PFSK-1 (cell line): Measurements from ENCODE around the gene TNFRSF11A.

Source experiments
- FOXP2 ChIP-seq: optimal IDR thresholded peaks from 2 replicates; pipeline ENCODE3; 2011; ENCODE audit warnings: borderline replicate concordance, control low read depth, inconsistent platforms; ENCODE audit not compliant: insufficient read depth; ENCODE audit errors: extremely low read length, extremely low read depth
- POLR2AphosphoS5 ChIP-seq: IDR thresholded peaks from 2 replicates; pipeline ENCODE4 v1.6.1; 2012; ENCODE audit warnings: low read depth, mild to moderate bottlenecking, control low read depth, low read length, moderate library complexity
- SIN3A ChIP-seq: IDR thresholded peaks from 2 replicates; pipeline ENCODE4 v1.6.1; 2012; ENCODE audit warnings: mild to moderate bottlenecking, low read length, moderate library complexity, borderline replicate concordance; ENCODE audit not compliant: insufficient read depth
- TAF1 ChIP-seq: IDR thresholded peaks from 2 replicates; pipeline ENCODE4 v1.6.1; 2012; ENCODE audit warnings: low read length, control low read depth, borderline replicate concordance; ENCODE audit not compliant: insufficient read depth
- TF ChIP-seq, protein P1 (sequence below), 2 experiments: IDR thresholded peaks; 2 replicates each; pipeline versions ENCODE4 v1.6.1 to v1.8.0; 2011 to 2012; ENCODE audit warnings: low read depth in 2 of 2, low read length in 2 of 2, control low read depth in 1 of 2, inconsistent platforms in 1 of 2, mild to moderate bottlenecking in 1 of 2, moderate library complexity in 1 of 2; ENCODE audit not compliant: insufficient read depth in 1 of 2

The TNFRSF11A gene

DNA sequence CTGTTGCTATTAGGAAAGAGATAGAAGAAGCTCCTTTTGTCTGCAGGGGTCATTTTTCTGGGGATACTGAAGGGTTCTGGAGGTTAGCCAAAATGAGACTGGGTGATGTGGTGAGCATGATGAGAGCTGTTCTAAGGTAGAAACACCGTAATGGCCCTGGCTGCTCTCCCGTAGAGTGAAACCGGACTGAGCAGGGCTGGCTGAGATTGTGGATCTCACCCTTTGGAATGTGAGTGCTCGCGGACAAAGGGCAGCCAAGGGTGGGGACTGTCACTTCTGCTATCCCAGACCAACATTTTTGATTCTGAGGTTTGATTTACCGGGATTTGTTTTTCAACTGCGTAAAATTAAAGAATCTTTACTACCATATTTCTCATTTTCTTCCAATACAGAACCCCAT, 36.2 kb downstream of the TNFRSF11A start:
- no peak for TF ChIP-seq FOXP2
- TF ChIP-seq, protein P1, sequence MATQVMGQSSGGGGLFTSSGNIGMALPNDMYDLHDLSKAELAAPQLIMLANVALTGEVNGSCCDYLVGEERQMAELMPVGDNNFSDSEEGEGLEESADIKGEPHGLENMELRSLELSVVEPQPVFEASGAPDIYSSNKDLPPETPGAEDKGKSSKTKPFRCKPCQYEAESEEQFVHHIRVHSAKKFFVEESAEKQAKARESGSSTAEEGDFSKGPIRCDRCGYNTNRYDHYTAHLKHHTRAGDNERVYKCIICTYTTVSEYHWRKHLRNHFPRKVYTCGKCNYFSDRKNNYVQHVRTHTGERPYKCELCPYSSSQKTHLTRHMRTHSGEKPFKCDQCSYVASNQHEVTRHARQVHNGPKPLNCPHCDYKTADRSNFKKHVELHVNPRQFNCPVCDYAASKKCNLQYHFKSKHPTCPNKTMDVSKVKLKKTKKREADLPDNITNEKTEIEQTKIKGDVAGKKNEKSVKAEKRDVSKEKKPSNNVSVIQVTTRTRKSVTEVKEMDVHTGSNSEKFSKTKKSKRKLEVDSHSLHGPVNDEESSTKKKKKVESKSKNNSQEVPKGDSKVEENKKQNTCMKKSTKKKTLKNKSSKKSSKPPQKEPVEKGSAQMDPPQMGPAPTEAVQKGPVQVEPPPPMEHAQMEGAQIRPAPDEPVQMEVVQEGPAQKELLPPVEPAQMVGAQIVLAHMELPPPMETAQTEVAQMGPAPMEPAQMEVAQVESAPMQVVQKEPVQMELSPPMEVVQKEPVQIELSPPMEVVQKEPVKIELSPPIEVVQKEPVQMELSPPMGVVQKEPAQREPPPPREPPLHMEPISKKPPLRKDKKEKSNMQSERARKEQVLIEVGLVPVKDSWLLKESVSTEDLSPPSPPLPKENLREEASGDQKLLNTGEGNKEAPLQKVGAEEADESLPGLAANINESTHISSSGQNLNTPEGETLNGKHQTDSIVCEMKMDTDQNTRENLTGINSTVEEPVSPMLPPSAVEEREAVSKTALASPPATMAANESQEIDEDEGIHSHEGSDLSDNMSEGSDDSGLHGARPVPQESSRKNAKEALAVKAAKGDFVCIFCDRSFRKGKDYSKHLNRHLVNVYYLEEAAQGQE (IDR thresholded peaks at IDR 0.05; ENCODE audit: insufficient read depth in 1 of 2, low read depth in 2 of 2, low read length in 2 of 2): no peak

DNA sequence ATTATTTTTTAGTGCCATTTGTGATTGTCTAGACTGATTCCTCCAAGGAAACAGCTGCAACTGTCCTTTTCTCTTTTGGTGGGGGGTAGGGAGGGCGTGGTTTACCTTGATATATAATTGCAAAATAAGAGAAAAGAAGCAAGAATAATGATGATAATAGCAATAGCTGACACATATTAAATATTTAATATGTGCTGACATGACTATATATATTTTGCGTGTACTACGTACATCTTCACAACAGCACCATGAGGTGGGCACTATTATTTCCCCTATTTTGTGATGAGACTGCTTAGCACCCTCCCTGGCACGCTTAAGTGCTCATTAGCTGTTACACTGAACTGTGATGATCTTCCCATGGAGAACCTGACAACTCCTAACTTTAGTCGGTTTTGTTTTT, 39.4 kb downstream of the TNFRSF11A start:
- no peak for TF ChIP-seq TAF1
- no peak for TF ChIP-seq POLR2AphosphoS5
- TF ChIP-seq SIN3A: no peak
- TF ChIP-seq, protein P1 (IDR thresholded peaks at IDR 0.05; ENCODE audit: insufficient read depth in 1 of 2, low read depth in 2 of 2, low read length in 2 of 2): no peak
- TF ChIP-seq FOXP2: no peak

DNA sequence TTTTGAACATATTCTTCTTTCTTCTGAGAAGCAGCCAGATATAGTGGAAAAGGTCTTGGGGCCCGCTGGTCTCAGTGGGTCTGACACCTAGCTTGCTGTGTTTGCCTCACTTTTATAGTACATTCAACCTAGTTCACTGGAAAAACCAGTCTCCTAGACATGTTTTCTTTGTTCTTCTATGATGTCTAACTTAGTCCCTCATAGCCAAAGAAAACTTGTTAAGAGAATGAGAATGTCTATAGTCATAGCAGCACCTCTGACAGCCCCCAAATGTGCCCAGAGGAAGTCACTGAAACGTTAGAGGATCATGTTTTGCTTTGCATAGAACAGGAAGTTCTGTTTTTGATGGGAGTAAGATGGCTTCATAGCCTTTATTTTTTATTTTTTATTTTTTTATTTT, 40.3 kb downstream of the TNFRSF11A start:
- TF ChIP-seq, protein P1 (IDR thresholded peaks at IDR 0.05; ENCODE audit: insufficient read depth in 1 of 2, low read depth in 2 of 2, low read length in 2 of 2): no peak
- TF ChIP-seq FOXP2 (no peak), TAF1 (no peak), POLR2AphosphoS5 (no peak), SIN3A (no peak)

DNA sequence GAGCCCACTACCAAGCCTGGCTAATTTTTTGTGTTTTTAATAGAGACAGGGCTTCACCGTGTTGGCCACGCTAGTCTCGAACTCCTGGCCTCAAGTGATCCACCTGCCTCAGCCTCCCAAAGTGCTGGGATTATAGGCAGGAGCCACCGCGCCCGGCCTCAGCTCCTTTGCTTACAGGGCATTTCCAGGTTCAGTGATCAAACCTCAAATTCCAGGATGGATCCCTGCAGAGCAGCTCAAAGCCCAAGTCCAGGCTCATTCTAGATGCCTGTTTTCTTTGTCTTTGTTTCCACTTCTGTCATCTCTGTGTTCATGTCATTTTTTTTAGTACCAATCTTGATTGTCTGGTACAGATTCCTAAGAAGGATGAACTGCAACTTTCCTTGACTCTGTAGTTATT, 41.9 kb downstream of the TNFRSF11A start:
- no peak for TF ChIP-seq SIN3A
- TF ChIP-seq TAF1: no peak
- no peak for TF ChIP-seq FOXP2
- TF ChIP-seq, protein P1 (IDR thresholded peaks at IDR 0.05; ENCODE audit: insufficient read depth in 1 of 2, low read depth in 2 of 2, low read length in 2 of 2): no peak
- no peak for TF ChIP-seq POLR2AphosphoS5

DNA sequence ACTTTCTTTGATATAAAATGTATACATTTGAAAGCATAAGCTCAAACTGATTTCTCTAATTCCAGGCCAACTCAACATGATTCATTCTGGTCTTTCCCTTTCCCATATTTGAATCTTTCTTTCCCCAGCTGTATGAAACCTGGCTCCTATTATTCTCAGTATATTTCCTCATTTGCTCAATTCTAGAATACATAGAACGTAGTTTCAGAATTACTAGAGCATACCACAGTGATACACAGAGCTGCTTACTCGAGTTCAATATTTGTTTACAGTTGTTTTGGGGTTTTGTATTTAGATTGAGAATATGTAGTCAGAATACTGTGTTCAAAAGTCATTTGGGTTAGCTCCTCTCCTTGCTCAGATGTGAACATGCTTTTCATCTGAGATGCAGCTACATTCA, 43.0 kb downstream of the TNFRSF11A start:
- TF ChIP-seq, protein P1 (IDR thresholded peaks at IDR 0.05; ENCODE audit: insufficient read depth in 1 of 2, low read depth in 2 of 2, low read length in 2 of 2): no peak
- TF ChIP-seq SIN3A (no peak), POLR2AphosphoS5 (no peak), TAF1 (no peak), FOXP2 (no peak)
